CD8-positive, alpha-beta memory T cell (primary cell): ENCODE measurements around the gene MAN2C1. TPM values are rescaled to one million over a fixed set of nuclear protein-coding genes. Genes with fewer than 3 reads are reported as not detected.
"Not testable (repeated sequence)": the region's sequence is repeated elsewhere in the genome, so short reads cannot be mapped to it uniquely, and the experiment has no call there.

ENCODE experiments used
- CTCF ChIA-PET: fragments of 350-600 bp; sonication (Branson Sonifier 250); formaldehyde crosslinking; loops from one replicate; lab custom pipeline; 2021; ENCODE audit warnings: antibody characterized with exemption; lab: Charles Lee
- POLR2A ChIA-PET: fragments of 350-600 bp; sonication (Branson Sonifier 250); formaldehyde crosslinking; loops from one replicate; lab custom pipeline; 2021; ENCODE audit warnings: antibody characterized with exemption; lab: Charles Lee
- DNase-seq, 5 donors: peaks; one replicate each; pipeline versions ENCODE4 v3.0.0 to v3.0.0-alpha.2; 2020 to 2022; ENCODE audit warnings: mixed read lengths in 1 of 5
- H3K27ac ChIP-seq: one replicate; pipeline ENCODE4 v1.7.0; 2013; ENCODE audit warnings: low read depth, mild to moderate bottlenecking, low read length, moderate library complexity
- H3K27me3 ChIP-seq: 2 replicates; pipeline ENCODE4 v1.7.0; 2013; ENCODE audit warnings: low read length, mild to moderate bottlenecking; ENCODE audit not compliant: insufficient read depth, poor library complexity, severe bottlenecking
- H3K36me3 ChIP-seq: 2 replicates; pipeline ENCODE4 v1.7.0; 2013; ENCODE audit warnings: mild to moderate bottlenecking, low read length, moderate library complexity; ENCODE audit not compliant: insufficient read depth
- H3K4me1 ChIP-seq: 2 replicates; pipeline ENCODE4 v1.7.0; 2013; ENCODE audit warnings: mild to moderate bottlenecking, low read length, moderate library complexity; ENCODE audit not compliant: insufficient read depth
- H3K4me3 ChIP-seq: 2 replicates; pipeline ENCODE4 v1.7.0; 2013; ENCODE audit warnings: mild to moderate bottlenecking, low read length
- H3K9me3 ChIP-seq: 2 replicates; pipeline ENCODE4 v1.7.0; 2013; ENCODE audit warnings: mild to moderate bottlenecking, low read length
- H3K27ac Mint-ChIP-seq, 8 donors: one replicate each; pipeline ENCODE4 v1.8.0; 2020 to 2021; ENCODE audit warnings: mixed read lengths in 8 of 8, mild to moderate bottlenecking in 6 of 8, inconsistent platforms in 3 of 8, moderate library complexity in 3 of 8
- H3K27me3 Mint-ChIP-seq, 2 donors: one replicate each; pipeline ENCODE4 v1.8.0; 2020 to 2021; ENCODE audit warnings: mixed read lengths in 2 of 2, mild to moderate bottlenecking in 1 of 2, moderate library complexity in 1 of 2
- H3K36me3 Mint-ChIP-seq, 3 donors: one replicate each; pipeline ENCODE4 v1.8.0; 2020 to 2021; ENCODE audit warnings: mixed read lengths in 3 of 3, inconsistent platforms in 1 of 3, mild to moderate bottlenecking in 1 of 3
- H3K4me1 Mint-ChIP-seq, 3 donors: one replicate each; pipeline ENCODE4 v1.8.0; 2020 to 2021; ENCODE audit warnings: mixed read lengths in 3 of 3, inconsistent platforms in 1 of 3, mild to moderate bottlenecking in 1 of 3
- H3K4me3 Mint-ChIP-seq, 7 donors: one replicate each; pipeline ENCODE4 v1.8.0; 2020 to 2021; ENCODE audit warnings: mixed read lengths in 7 of 7, mild to moderate bottlenecking in 6 of 7, moderate library complexity in 4 of 7, inconsistent platforms in 2 of 7
- H3K9me3 Mint-ChIP-seq, 5 donors: one replicate each; pipeline ENCODE4 v1.8.0; 2020 to 2022; ENCODE audit warnings: mixed read lengths in 5 of 5, mild to moderate bottlenecking in 3 of 5, moderate library complexity in 2 of 5, inconsistent platforms in 1 of 5
- polyA plus RNA-seq: library from polyadenylated mRNA; unstranded; fragments of 300-500 nt; fragmentation: Illumina TruSeq; gene quantifications from one replicate; pipeline ENCODE4 v1.2.3, GENCODE V29; 2021
- total RNA-seq, 2 experiments: library from RNA; stranded (reverse); gene quantifications; one replicate each; pipeline ENCODE4 v1.2.3, GENCODE V29; 2021

The MAN2C1 gene
- total and polyA plus RNA-seq, 3 experiments from 2014 or later = 32.0 to 133 (median 127) TPM

DNA sequence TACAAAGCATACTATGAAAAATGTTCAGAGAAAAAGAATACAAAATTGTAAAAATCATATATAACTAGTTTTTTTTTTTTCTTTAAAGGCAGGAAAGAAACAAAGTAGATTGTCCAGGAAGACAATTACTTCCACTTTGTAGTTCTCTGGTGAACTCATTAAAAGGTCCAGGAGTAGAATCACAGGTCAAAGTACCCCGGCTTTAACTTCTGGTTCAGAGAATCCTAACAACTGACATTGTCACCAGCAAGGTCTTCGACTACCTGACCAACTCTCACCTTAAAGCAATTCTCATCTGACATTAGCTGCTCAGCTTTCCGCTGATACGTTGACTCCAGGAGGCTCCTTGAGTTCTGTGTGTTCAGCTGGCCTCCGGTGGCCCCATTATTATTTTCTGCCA is 15.6 kb upstream of the MAN2C1 start:
- CTCF ChIA-PET, H3K4me1 ChIP-seq, H3K27me3 Mint-ChIP-seq, DNase-seq, H3K27ac ChIP-seq, H3K4me3 Mint-ChIP-seq, H3K27me3 ChIP-seq, H3K4me3 ChIP-seq, H3K9me3 ChIP-seq, H3K4me1 Mint-ChIP-seq, H3K9me3 Mint-ChIP-seq, POLR2A ChIA-PET: not testable (repeated sequence)
- H3K36me3 ChIP-seq = peaks cover 41% of the 10 kb centered on the region
- Mint-ChIP-seq H3K36me3 (peaks cover 0 to 95% (median 27%) of the 10 kb centered on the region in 3 donors), H3K27ac (peak overlapping the region in 1 of 8 donors; percentile 10)

DNA sequence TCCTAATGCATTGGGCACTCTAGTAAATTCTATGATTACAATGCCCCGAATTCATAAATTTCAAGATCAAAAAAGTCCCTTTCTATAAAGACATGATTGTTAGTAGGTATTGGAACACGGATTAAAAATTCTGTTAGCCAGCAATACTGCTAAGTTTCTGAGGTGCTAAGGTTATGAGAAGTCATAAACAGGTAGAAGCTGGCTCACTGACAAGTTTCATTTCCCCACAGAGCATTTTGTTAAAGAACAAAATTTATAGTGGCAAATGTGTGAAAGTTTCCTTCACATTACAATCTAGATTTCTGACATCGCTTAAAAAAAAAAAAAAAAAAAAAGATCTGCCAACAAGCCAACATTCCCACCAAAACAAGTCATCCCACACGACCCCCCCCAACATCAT is 12.4 kb upstream of the MAN2C1 start:
- Mint-ChIP-seq H3K4me1 (peaks cover 0 to 3% (median 3%) of the 10 kb centered on the region in 3 donors), H3K4me3 (no peak overlapping the region), H3K9me3 (no peaks in the 10 kb centered on the region), H3K27ac (peak overlapping the region in 4 of 8 donors; percentile 3 to 76 (median 28)), H3K27me3 (no peaks in the 10 kb centered on the region), H3K36me3 (peaks cover 0 to 92% (median 22%) of the 10 kb centered on the region in 3 donors)
- ChIA-PET CTCF (interaction anchor here (1.0 to 2.1 kb wide), 3 partner anchors 13 to 267 kb away, joined by 3 to 8 read pairs (median 3); partner anchors contain the start of genes MAN2C1 and SNX33), POLR2A (no interaction called here)
- DNase-seq = no peak
- peaks cover 33% of the 10 kb centered on the region for H3K36me3 ChIP-seq
- H3K27ac ChIP-seq = no peak overlapping the region
- no peaks in the 10 kb centered on the region for H3K9me3 ChIP-seq
- no peaks in the 10 kb centered on the region for H3K27me3 ChIP-seq
- H3K4me1 ChIP-seq = no peaks in the 10 kb centered on the region
- no peak overlapping the region for H3K4me3 ChIP-seq

GRCh38 chr15:75371901-75372688 is 3.7 kb upstream of the MAN2C1 start:
- POLR2A ChIA-PET = no interaction called here
- peaks cover 0 to 74% (median 12%) of the 10 kb centered on the region in 3 donors for H3K36me3 Mint-ChIP-seq
- CTCF ChIA-PET = no interaction called here
- Histone ChIP-seq H3K36me3 (peaks cover 50% of the 10 kb centered on the region), H3K27ac (no peak overlapping the region), H3K9me3 (no peaks in the 10 kb centered on the region), H3K4me1 (peaks cover 16% of the 10 kb centered on the region), H3K27me3 (no peaks in the 10 kb centered on the region), H3K4me3 (no peak overlapping the region)
- no peaks in the 10 kb centered on the region for H3K27me3 Mint-ChIP-seq
- H3K4me3 Mint-ChIP-seq = peak overlapping the region in 1 of 7 donors; percentile 51
- H3K9me3 Mint-ChIP-seq = no peaks in the 10 kb centered on the region
- H3K4me1 Mint-ChIP-seq = peaks cover 19 to 32% (median 20%) of the 10 kb centered on the region in 3 donors
- H3K27ac Mint-ChIP-seq = peak overlapping the region in 4 of 8 donors; percentile 14 to 83 (median 47)
- no peak for DNase-seq

DNA sequence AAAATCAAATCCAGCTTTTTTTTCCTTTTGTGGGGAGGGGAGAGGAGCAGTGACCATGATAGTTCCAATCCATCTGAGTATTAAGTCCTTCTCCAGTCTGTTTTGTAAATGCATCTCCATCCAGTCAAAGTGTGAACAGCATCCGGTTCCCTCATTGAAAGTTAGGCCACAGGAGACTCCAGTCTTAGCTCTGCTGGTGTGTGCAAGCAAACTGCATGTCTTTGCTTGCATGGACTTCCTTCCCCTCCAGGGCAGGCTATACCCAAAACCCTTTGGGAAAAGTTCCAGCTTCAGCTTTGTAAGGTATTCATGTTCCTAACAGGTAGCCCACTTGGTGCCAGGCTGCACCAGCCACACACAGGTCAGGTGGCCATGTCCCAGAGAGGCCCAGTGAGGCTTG is 3.1 kb upstream of the MAN2C1 start:
- H3K4me1 ChIP-seq = peaks cover 16% of the 10 kb centered on the region
- Mint-ChIP-seq H3K27ac (peak overlapping the region in 4 of 8 donors; percentile 14 to 79 (median 57)), H3K4me1 (peaks cover 23 to 36% (median 25%) of the 10 kb centered on the region in 3 donors), H3K36me3 (peaks cover 0 to 73% (median 11%) of the 10 kb centered on the region in 3 donors), H3K9me3 (no peaks in the 10 kb centered on the region), H3K27me3 (no peaks in the 10 kb centered on the region), H3K4me3 (peak overlapping the region in 1 of 7 donors; percentile 51)
- DNase-seq = no peak
- H3K27me3 ChIP-seq = no peaks in the 10 kb centered on the region
- H3K9me3 ChIP-seq = no peaks in the 10 kb centered on the region
- ChIA-PET POLR2A (no interaction called here), CTCF (no interaction called here)
- peaks cover 52% of the 10 kb centered on the region for H3K36me3 ChIP-seq
- H3K4me3 ChIP-seq = no peak overlapping the region
- no peak overlapping the region for H3K27ac ChIP-seq

DNA sequence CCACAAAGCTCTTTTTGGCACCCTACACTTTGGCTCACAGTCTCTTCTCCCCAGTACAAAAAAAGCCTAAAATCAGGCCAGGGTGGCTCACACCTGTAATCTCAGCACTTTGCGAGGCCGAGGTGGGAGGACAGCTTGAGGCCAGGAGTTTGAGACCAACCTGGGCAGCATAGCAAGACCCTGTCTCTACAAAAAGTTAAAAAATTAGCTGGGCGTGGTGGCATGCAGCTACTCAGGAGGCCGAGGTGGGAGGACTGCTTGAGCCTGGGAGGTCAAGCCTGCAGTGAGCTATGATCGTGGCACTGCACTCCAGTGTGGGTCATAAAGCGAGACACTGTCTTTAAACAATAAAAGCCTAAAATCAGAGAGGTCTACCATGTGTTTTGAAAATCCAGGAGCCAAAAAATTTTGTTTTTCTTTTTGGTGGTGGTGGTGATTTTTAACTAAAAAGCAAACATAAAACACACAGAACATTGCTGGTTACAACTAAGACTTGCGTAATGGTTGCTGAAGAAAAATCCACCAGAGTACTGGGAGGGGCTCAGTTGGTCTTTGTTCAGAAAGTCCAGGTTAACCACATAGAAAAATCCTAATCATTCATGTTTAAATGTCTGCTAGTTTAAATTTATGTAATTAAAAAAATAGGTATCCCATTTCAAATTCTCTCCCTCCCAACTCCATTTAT is 1.6 kb upstream of the MAN2C1 start:
- H3K4me3 Mint-ChIP-seq = peak overlapping the region in 6 of 7 donors; percentile 88 to 97 (median 92)
- H3K27me3 Mint-ChIP-seq = no peaks in the 10 kb centered on the region
- peaks cover under 1 to 67% (median 10%) of the 10 kb centered on the region in 3 donors for H3K36me3 Mint-ChIP-seq
- peaks cover 53% of the 10 kb centered on the region for H3K36me3 ChIP-seq
- POLR2A ChIA-PET = interaction anchor here (1.4 to 4.5 kb wide), 4 partner anchors 21 to 270 kb away, joined by 3 to 106 read pairs (median 46); partner anchors contain the start of genes IMP3, NEIL1 and SIN3A
- H3K27ac Mint-ChIP-seq = peak overlapping the region in 7 of 8 donors; percentile 94 to 99 (median 95)
- H3K9me3 ChIP-seq = no peaks in the 10 kb centered on the region
- H3K27ac ChIP-seq = no peak overlapping the region
- no peaks in the 10 kb centered on the region for H3K9me3 Mint-ChIP-seq
- no peak overlapping the region for H3K4me3 ChIP-seq
- CTCF ChIA-PET = interaction anchor here (3.4 to 4.5 kb wide), 2 partner anchors 84 to 271 kb away, joined by 39 to 52 read pairs; partner anchors contain the start of genes IMP3 and SIN3A
- DNase-seq = no peak
- H3K4me1 ChIP-seq = peaks cover 16% of the 10 kb centered on the region
- H3K27me3 ChIP-seq = no peaks in the 10 kb centered on the region
- peaks cover 23 to 35% (median 25%) of the 10 kb centered on the region in 3 donors for H3K4me1 Mint-ChIP-seq

DNA sequence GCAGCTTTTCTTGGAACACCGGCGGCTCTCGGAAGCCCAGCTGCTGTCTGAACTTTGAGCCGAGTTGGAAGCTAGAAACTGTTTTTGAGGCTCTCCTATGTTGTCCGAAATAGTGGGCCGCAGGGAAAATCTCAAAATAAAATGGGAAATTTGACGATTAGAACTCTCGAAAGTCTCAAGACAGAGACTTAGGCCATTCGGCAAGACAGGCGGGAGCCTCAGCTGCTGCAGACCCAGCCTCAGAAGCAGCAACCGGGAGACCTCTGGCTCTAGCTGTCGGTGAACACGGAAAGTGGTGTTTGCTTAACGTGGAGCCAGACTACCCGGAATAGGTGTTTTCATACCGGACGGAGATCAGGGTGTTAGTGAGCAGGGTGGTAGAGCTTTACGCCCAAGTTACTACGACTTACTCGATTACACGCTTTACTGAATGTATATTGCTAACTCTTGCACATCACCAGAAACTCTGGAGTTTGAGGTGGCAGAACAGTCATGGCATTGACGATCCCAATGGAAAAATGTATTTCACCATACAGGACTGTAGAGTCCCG is 357 bp upstream of the MAN2C1 start:
- CTCF ChIA-PET = interaction anchor here (0.9 to 4.5 kb wide), 21 partner anchors 11 to 433 kb away, joined by 3 to 52 read pairs (median 6); partner anchors contain the start of genes IMP3, NEIL1, SIN3A and SNUPN
- Mint-ChIP-seq H3K27ac (peak overlapping the region; percentile 94 to 99 (median 96)), H3K9me3 (no peaks in the 10 kb centered on the region), H3K4me3 (peak overlapping the region; percentile 88 to 97 (median 92)), H3K4me1 (peaks cover 25 to 28% (median 25%) of the 10 kb centered on the region in 3 donors), H3K27me3 (no peaks in the 10 kb centered on the region), H3K36me3 (peaks cover 4 to 65% (median 6%) of the 10 kb centered on the region in 3 donors)
- peaks cover 16% of the 10 kb centered on the region for H3K4me1 ChIP-seq
- H3K4me3 ChIP-seq = peak overlapping the region; percentile 88
- H3K27ac ChIP-seq = peak overlapping the region; percentile 97
- no peak for DNase-seq
- POLR2A ChIA-PET = interaction anchor here (0.6 to 4.5 kb wide), 10 partner anchors 10 to 279 kb away, joined by 3 to 106 read pairs (median 11); partner anchors contain the start of genes IMP3, NEIL1, PTPN9 and SIN3A
- H3K9me3 ChIP-seq = no peaks in the 10 kb centered on the region
- H3K36me3 ChIP-seq = peaks cover 54% of the 10 kb centered on the region
- no peaks in the 10 kb centered on the region for H3K27me3 ChIP-seq

DNA sequence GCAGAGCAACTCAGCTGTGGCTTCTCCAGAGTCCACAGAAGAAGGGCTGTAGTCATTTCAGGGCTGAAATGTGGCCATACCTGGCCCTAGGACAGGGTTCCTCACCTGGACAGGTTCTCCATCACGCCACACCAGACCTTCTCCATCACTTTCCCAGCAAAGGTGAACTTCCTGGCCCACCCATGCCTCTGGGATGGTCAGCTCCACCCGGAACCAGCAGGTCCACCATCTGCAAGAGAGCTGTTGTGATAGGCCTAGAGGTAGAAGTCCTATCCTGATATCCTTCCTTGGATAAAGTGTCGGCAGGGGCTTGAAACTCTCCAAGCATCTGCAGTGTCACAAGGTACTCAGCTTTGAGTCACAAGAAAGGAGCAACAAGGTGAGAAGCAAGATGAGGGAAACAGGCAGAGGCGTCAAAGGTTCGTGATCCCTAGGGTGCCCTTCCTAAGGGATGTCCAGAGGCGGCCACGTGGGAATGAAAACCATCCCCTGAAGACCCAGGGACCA is 948 bp downstream of the MAN2C1 start:
- no peak for DNase-seq
- Histone ChIP-seq H3K4me3 (peak overlapping the region; percentile 88), H3K27me3 (no peaks in the 10 kb centered on the region), H3K36me3 (peaks cover 46% of the 10 kb centered on the region), H3K27ac (peak overlapping the region; percentile 97), H3K9me3 (no peaks in the 10 kb centered on the region), H3K4me1 (peaks cover 16% of the 10 kb centered on the region)
- Mint-ChIP-seq H3K9me3 (no peaks in the 10 kb centered on the region), H3K27ac (peak overlapping the region; percentile 93 to 99 (median 96)), H3K4me1 (peaks cover 24 to 28% (median 25%) of the 10 kb centered on the region in 3 donors), H3K4me3 (peak overlapping the region; percentile 88 to 97 (median 92)), H3K27me3 (no peaks in the 10 kb centered on the region), H3K36me3 (peaks cover 4 to 65% (median 4%) of the 10 kb centered on the region in 3 donors)
- ChIA-PET POLR2A (interaction anchor here (0.8 to 4.5 kb wide), 8 partner anchors 13 to 476 kb away, joined by 3 to 106 read pairs (median 15); partner anchors contain the start of genes IMP3, NEIL1, PTPN9 and SIN3A), CTCF (interaction anchor here (0.8 to 4.5 kb wide), 29 partner anchors 9 to 434 kb away, joined by 3 to 52 read pairs (median 6); partner anchors contain the start of genes COMMD4, IMP3, NEIL1 and SIN3A)
